Body of pancreas (tissue), 4 donors: Measurements from ENCODE around the gene FBL. TPM values are rescaled to one million over a fixed set of nuclear protein-coding genes. Genes with fewer than 3 reads are reported as not detected.
"Not testable (repeated sequence)": the region's sequence is repeated elsewhere in the genome, so short reads cannot be mapped to it uniquely, and the experiment has no call there.

Experiments
- ATAC-seq: fragments of 150-250 bp; one replicate; pipeline ENCODE4 v1.9.1; 2016
- DNase-seq, 4 donors: peaks; one replicate each; pipeline ENCODE4 v3.0.0-alpha.2; 2019
- H3K27ac ChIP-seq, 4 donors: fragments of 200-600 bp; sonication (generic); 1 replicate in 3 of 4; 2 replicates in 1 of 4; pipeline versions ENCODE4 v1.5.1 to v1.6.1; 2016 to 2019; ENCODE audit warnings: mild to moderate bottlenecking in 1 of 4, mixed read lengths in 1 of 4, moderate library complexity in 1 of 4
- H3K27me3 ChIP-seq, 2 donors: fragments of 200-600 bp; sonication (generic); one replicate each; pipeline ENCODE4 v1.6.0; 2016; ENCODE audit warnings: mild to moderate bottlenecking in 1 of 2
- H3K36me3 ChIP-seq, 2 donors: fragments of 200-600 bp; sonication (generic); replicated peaks in 1 of 2; 2 replicates each; pipeline ENCODE4 v1.5.1; 2016; ENCODE audit warnings: low read depth in 2 of 2; ENCODE audit not compliant: insufficient read depth in 1 of 2
- H3K4me1 ChIP-seq: fragments of 200-600 bp; sonication (generic); one replicate; pipeline ENCODE4 v1.6.0; 2016
- H3K4me3 ChIP-seq, 2 donors: fragments of 200-600 bp; sonication (generic); 1 replicate in 1 of 2; 2 replicates in 1 of 2; pipeline ENCODE4 v1.5.1; 2016 to 2019
- H3K9me3 ChIP-seq, 3 donors: fragments of 200-600 bp; sonication (generic); 1 replicate in 2 of 3; 2 replicates in 1 of 3; pipeline ENCODE4 v1.5.1; 2016
- POLR2A ChIP-seq, 3 donors: fragments of 450-650 bp; IDR thresholded peaks; one replicate each; pipeline ENCODE4 v1.6.1; 2016; ENCODE audit warnings: antibody characterized with exemption in 3 of 3, mild to moderate bottlenecking in 2 of 3
- WGBS, 2 donors: methylation state at CpG; one replicate each; pipeline ENCODE4 v1.1.5; 2017; 5-methylcytosine and 5-hydroxymethylcytosine counted together
- intact Hi-C: fragments of 100-400 bp; cut with DNase I; formaldehyde crosslinking; loops from one replicate; pipeline ENCODE4 v1.15.1; 2023
- total RNA-seq, 2 donors: library from RNA; depleted of rRNA; stranded (reverse); fragments of >200 nt; gene quantifications; one replicate each; pipeline ENCODE4 v1.1.0, GENCODE V29; 2016
- TF ChIP-seq, protein P1 (sequence below), 7 experiments: fragments of 450-650 bp in 4 of 7; fragments of 200-600 bp in 3 of 7; sonication (generic) in 3 of 7; IDR thresholded peaks; one replicate each; pipeline ENCODE4 v1.5.1; 2016 to 2019; ENCODE audit warnings: antibody characterized with exemption in 7 of 7

Gene FBL
- total RNA-seq, 2 donors from 2014 or later, result 90.3 to 118 TPM

DNA sequence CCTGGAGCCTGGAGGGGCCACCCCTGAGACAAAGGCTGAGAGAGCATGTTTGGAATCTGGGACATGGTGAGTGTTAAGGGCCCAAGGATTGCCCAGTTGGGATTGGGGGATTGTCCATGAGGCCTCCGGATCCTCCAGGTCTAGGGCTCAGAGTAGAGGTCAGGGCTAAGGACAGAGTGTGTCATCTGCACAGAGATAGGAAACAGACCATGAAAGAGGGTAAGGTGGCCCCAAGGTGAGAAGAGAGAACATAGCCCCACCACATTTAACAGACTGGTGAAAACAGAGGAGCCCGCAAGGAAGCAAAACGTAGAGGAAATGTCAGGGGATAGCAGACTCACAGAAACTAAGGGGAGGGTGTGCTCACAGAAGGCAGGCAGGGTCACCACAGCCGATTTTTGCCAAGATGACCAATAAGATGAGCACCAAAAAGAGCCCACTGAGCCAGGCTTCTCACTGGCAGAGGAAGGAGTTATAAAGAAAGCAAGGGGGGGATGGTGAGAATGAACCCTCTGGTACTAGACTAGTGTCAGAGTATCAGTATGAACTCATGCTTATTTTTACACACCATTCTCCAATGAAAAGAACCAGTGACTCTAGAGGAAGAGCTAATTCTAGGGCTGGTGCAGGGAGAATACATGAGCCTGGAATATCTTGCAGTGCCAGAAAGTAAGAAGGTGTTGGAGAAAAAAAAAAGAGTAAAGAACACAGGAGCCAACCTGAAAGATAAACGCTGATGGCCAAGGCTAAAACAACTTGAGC lies 29.7 kb downstream of the FBL start:
- WGBS, 2 donors, result 73 to 82% methylated on average over 5 of the region's 5 CpGs
- intact Hi-C loops, result no loop called here
- no peak for DNase-seq
- no peaks in the 10 kb centered on the region for H3K4me1 ChIP-seq
- H3K27me3 ChIP-seq, result no peaks in the 10 kb centered on the region
- H3K4me3 ChIP-seq, result no peak overlapping the region
- H3K27ac ChIP-seq, result no peak overlapping the region
- no peaks in the 10 kb centered on the region for H3K36me3 ChIP-seq
- TF ChIP-seq, protein P1, sequence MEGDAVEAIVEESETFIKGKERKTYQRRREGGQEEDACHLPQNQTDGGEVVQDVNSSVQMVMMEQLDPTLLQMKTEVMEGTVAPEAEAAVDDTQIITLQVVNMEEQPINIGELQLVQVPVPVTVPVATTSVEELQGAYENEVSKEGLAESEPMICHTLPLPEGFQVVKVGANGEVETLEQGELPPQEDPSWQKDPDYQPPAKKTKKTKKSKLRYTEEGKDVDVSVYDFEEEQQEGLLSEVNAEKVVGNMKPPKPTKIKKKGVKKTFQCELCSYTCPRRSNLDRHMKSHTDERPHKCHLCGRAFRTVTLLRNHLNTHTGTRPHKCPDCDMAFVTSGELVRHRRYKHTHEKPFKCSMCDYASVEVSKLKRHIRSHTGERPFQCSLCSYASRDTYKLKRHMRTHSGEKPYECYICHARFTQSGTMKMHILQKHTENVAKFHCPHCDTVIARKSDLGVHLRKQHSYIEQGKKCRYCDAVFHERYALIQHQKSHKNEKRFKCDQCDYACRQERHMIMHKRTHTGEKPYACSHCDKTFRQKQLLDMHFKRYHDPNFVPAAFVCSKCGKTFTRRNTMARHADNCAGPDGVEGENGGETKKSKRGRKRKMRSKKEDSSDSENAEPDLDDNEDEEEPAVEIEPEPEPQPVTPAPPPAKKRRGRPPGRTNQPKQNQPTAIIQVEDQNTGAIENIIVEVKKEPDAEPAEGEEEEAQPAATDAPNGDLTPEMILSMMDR (IDR thresholded peaks at IDR 0.05), result no peak
- TF ChIP-seq POLR2A (IDR thresholded peaks at IDR 0.05), result no peak
- ATAC-seq, result no peak
- H3K9me3 ChIP-seq, result no peaks in the 10 kb centered on the region

DNA sequence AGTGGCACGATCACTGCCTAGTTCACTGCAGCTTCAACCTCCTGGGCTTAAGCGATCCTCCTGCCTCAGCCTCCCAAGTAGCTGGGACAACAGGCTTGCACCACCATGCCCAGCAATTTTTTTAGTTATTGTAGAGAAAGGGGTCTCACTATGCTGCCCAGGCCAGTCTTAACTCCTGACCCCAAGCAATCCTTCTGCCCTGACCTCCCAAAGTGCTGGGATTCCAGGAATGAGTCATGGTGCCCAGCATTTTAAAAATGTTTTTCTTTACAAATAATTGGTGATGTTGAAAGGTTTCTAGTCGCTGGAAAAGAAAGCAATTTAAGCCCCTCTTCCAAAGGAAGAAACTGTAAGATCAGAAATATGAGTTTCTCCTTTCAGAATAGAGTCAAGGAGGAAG lies 31.6 kb downstream of the FBL start:
- intact Hi-C loops, result no loop called here
- 81 to 88% methylated on average over 3 of the region's 3 CpGs for WGBS, 2 donors
- Histone ChIP-seq H3K27ac (no peak overlapping the region), H3K4me3 (no peak overlapping the region), H3K27me3 (no peaks in the 10 kb centered on the region), H3K4me1 (no peaks in the 10 kb centered on the region), H3K36me3 (no peaks in the 10 kb centered on the region), H3K9me3 (peaks cover 0 to 3% (median 0%) of the 10 kb centered on the region in 3 donors)
- DNase-seq, result no peak
- no peak for ATAC-seq
- TF ChIP-seq POLR2A (IDR thresholded peaks at IDR 0.05), result no peak
- TF ChIP-seq, protein P1 (IDR thresholded peaks at IDR 0.05), result no peak

DNA sequence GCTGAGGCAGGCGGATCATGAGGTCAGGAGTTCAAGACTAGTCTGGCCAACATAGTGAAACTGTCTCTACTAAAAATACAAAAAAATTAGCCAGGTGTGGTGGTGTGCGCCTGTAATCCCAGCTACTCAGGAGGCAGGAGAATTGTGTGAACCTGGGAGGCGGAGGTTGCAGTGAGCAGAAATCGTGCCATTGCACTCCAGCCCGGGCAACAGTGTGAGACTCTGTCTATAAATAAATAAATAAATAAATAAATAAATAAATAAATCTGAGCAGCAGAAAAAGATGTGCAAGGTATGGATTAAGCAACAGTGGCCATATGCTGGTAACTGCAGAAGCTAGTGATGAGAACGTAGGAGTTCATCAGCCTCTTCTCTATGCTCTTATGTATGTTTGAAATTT lies 32.1 kb downstream of the FBL start:
- intact Hi-C loops, H3K27me3 ChIP-seq, H3K4me3 ChIP-seq, ATAC-seq, H3K27ac ChIP-seq, H3K36me3 ChIP-seq, H3K4me1 ChIP-seq, H3K9me3 ChIP-seq, DNase-seq: not testable (repeated sequence)
- 96% methylated on average over 6 of the region's 6 CpGs for WGBS, 2 donors

DNA sequence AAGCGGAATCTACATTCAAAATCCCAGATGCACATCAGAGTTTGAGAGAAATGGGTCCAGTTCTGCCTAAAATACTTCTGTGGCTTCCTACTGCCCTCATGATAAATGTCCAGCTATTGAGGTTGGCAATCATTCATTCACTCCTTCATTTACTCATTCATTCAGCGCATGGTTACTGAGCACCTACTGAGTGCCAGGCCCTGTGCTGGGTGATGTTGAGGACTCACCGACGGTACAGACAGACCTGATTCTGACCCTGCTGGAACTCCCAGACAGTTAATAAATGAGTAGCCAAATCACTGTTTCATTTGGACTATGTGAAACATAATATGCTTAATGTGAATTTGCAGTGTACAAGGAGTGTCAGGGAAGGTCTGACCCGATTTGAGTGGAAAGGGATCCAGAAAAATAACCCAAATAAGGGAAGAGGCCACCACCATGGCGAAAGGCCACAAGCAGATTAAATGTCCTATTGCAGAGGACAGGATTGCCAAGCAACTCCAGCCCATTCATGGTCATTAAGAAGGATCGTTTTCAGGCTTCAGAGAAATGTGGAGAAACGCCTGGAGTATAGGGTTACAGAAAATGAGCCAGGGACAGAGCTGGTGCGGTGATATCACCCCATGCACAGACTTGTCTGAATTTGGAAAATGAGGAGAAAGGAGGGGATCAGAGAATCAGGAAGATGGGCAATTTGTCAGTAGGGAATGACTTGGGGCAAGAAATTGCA lies 32.8 kb downstream of the FBL start:
- 77 to 84% methylated on average over 9 of the region's 9 CpGs for WGBS, 2 donors
- ATAC-seq, result no peak
- H3K27me3 ChIP-seq, result no peaks in the 10 kb centered on the region

DNA sequence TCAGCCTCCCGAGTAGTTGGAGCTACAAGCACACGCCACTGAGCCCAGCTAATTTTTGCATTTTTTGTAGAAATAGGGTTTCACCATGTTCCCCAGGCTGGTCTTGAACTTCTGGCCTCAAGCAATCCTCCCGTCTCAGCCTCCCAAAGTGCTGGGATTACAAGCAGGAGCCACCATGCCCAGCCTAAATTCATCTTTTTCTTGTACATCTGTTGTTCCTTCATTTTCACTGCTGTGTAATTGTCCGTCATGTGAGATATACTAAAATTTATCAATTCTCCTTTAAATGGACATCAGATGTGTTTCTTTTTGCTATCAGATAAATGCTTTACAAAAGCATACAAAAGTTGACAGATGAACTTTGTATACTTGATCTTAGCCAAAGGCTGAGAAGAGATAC lies 35.1 kb downstream of the FBL start:
- no peak for ATAC-seq
- TF ChIP-seq POLR2A (IDR thresholded peaks at IDR 0.05), result no peak
- TF ChIP-seq, protein P1 (IDR thresholded peaks at IDR 0.05), result no peak
- 86 to 92% methylated on average over 4 of the region's 4 CpGs for WGBS, 2 donors

More for the DNA sequence above, 32.8 kb downstream of the FBL start:
- intact Hi-C loops, result no loop called here
- no peak for TF ChIP-seq POLR2A (IDR thresholded peaks at IDR 0.05)
- TF ChIP-seq, protein P1 (IDR thresholded peaks at IDR 0.05), result no peak
- H3K9me3 ChIP-seq, result peaks cover 0 to 8% (median 0%) of the 10 kb centered on the region in 3 donors
- no peaks in the 10 kb centered on the region for H3K36me3 ChIP-seq
- H3K27ac ChIP-seq, result no peak overlapping the region
- H3K4me1 ChIP-seq, result no peaks in the 10 kb centered on the region
- no peak for DNase-seq
- H3K4me3 ChIP-seq, result no peak overlapping the region

More for the DNA sequence above, 35.1 kb downstream of the FBL start:
- no peaks in the 10 kb centered on the region for H3K27me3 ChIP-seq
- DNase-seq, result no peak
- intact Hi-C loops, result no loop called here
- no peak overlapping the region for H3K27ac ChIP-seq
- peaks cover 0 to 8% (median 0%) of the 10 kb centered on the region in 3 donors for H3K9me3 ChIP-seq
- no peak overlapping the region for H3K4me3 ChIP-seq
- H3K4me1 ChIP-seq, result no peaks in the 10 kb centered on the region
- H3K36me3 ChIP-seq, result no peaks in the 10 kb centered on the region
